Measurements from ENCODE around the gene ADARB1. TPM values are rescaled to one million over a fixed set of nuclear protein-coding genes. Genes with fewer than 3 reads are reported as not detected.

ADARB1 gene
- total RNA-seq, 1 experiment from 2014 or later: 2.9 TPM

- DNase-seq: no peak
- Histone ChIP-seq H3K9me3 (no peaks in the 10 kb centered on the region), H3K27me3 (no peaks in the 10 kb centered on the region), H3K4me3 (no peak overlapping the region), H3K36me3 (no peaks in the 10 kb centered on the region)
Observed at GRCh38 chr21:45151445-45152160, 77.2 kb downstream of the ADARB1 start.

DNA sequence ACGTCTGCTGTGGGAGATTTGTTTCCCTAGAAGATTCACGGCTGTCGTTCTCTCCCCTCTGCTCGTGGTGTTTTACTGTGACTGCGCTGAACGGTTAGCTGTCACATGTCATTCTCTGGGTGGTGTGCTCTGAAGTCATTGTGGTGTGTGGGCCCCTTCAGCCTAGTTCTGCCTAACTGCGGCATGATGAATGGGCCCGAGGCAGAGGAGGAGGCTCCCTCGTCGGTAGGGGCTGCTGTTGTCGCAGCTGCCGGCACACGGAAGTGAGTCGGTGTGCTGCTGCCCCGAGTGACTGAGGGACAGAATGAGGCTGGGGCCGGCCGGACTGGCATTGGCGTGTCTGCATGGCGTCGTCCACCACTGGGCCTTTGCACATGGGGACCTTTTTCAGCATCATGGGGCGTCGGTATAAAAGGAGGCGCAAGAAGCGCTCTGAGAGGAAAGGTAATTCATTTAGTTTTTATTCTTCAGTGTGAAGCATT, 77.9 kb downstream of the ADARB1 start:
- no peaks in the 10 kb centered on the region for H3K27me3 ChIP-seq
- H3K36me3 ChIP-seq: no peaks in the 10 kb centered on the region
- H3K4me3 ChIP-seq: no peak overlapping the region
- DNase-seq: no peak
- no peaks in the 10 kb centered on the region for H3K9me3 ChIP-seq

- H3K27me3 ChIP-seq: no peaks in the 10 kb centered on the region
- H3K4me3 ChIP-seq: no peak overlapping the region
- no peaks in the 10 kb centered on the region for H3K9me3 ChIP-seq
- DNase-seq: no peak
- H3K36me3 ChIP-seq: no peaks in the 10 kb centered on the region
Observed at GRCh38 chr21:45153358-45154318, 79.3 kb downstream of the ADARB1 start.

DNA sequence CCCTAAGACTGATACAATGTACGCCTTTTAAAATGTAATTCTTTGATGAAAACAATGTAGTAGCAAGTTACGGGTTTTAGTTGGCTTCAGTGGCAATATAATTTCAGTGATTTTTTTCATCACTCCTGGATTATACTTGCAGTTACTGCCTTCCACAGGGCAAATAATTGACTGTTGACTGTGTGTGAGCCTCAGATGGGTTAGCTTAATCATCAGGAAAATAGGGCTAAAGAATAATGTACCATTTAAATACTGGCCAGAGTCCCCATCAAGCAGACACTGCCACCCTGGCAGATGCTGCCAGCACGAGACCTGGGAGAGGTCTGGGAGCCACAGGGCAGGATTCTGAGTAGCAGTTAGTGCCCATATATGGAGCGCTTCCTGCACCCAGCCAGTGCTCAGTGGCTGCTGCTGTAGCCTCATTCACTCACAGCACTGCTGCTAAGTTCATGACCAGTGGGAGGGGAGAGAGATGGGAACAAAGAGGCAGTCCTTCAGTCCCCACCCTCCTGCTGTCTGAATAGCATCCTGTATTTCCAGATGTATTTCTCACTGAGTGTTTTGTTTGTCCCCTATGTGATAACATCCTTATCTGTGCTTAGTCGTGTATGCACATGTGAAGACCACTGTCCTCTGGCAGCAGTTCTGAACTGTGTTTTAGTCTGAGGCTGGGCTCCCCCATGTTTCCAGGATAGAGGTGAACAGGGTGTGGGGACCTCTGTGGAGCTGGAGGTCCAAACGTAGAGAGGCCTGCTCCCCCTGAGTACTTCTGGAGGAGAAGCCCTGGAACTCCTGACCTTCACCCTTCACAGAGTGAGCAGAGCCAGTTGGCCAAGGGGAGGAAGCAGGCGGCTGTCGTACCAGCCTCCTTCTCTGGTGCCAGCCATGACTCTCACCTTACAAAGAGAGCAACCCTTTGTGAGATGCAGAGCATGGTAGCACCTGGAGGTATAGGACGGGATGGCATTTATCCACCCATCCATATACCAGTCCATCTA, 80.4 kb downstream of the ADARB1 start:
- no peaks in the 10 kb centered on the region for H3K9me3 ChIP-seq
- no peaks in the 10 kb centered on the region for H3K36me3 ChIP-seq
- DNase-seq: no peak
- no peaks in the 10 kb centered on the region for H3K27me3 ChIP-seq
- H3K4me3 ChIP-seq: no peak overlapping the region

GRCh38 chr21:45155910-45156309, 81.5 kb downstream of the ADARB1 start:
- Histone ChIP-seq H3K36me3 (no peaks in the 10 kb centered on the region), H3K4me3 (no peak overlapping the region), H3K27me3 (no peaks in the 10 kb centered on the region), H3K9me3 (no peaks in the 10 kb centered on the region)
- no peak for DNase-seq

GRCh38 chr21:45156459-45156858, 82.1 kb downstream of the ADARB1 start:
- H3K9me3 ChIP-seq: no peaks in the 10 kb centered on the region
- no peak for DNase-seq
- no peak overlapping the region for H3K4me3 ChIP-seq
- no peaks in the 10 kb centered on the region for H3K27me3 ChIP-seq
- H3K36me3 ChIP-seq: no peaks in the 10 kb centered on the region

DNA sequence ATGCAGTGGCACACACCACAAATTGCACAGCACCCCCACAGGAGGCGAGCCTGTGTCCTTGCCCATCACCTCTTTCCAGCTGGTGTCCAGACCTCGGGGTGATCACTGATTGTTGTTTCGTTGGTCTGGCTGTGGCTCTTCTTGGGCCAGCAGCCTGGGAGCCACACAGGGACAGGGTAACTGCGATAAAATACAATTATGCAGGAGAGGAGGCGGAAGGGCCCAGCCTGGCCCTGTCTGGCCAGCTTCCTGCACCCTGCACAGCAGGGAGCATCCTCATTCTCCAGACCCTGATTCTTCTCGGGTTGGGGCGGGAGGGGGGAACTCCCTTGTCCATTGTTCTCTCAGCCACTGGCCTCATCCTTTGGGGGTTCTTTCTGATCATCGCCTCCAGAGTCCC, 83.6 kb downstream of the ADARB1 start:
- no peaks in the 10 kb centered on the region for H3K36me3 ChIP-seq
- no peaks in the 10 kb centered on the region for H3K27me3 ChIP-seq
- DNase-seq: no peak
- H3K4me3 ChIP-seq: no peak overlapping the region
- no peaks in the 10 kb centered on the region for H3K9me3 ChIP-seq

DNA sequence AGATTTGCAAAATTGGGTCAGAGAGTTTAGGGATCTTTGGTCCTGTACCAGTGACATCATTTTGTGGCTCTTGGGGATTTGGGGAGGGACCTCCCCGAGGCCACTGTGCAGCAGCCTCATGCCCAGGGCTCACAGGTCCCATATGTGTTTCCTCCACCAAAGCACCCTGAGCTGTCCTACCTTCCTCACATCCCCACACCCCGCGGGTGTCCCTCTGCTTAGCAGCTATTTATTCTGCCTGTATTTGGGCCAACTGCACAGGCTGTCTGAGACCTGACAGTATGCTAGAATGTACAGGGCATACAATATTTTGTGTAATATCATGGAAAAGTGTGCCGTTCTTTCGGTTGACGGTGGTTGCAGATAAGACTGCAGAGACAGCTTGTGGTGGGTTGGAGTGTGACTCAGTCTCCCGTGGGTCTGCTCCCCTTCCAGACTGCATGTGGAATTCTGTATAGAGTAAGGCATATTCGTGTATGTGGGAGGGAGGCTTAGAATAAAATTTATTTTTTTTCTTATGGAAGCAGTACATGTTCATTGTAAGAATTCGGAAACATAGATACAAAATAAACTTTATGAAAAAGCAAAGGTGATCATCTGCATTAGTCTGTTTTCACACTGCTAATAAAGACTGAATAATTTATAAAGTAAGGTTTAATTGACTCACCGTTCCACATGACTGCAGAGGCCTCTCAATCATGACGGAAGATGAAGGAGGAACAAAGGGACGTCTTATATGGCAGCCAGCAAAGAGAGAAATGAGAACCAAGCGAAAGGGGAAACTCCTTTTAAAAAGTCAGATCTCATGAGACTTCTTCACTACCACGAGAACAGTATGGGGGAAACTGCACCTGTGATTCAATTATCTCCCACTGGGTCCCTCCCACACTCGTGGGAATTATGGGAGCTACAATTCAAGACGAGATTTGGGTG, 84.4 kb downstream of the ADARB1 start:
- Histone ChIP-seq H3K9me3 (no peaks in the 10 kb centered on the region), H3K27me3 (no peaks in the 10 kb centered on the region), H3K4me3 (no peak overlapping the region), H3K36me3 (no peaks in the 10 kb centered on the region)
- no peak for DNase-seq

DNA sequence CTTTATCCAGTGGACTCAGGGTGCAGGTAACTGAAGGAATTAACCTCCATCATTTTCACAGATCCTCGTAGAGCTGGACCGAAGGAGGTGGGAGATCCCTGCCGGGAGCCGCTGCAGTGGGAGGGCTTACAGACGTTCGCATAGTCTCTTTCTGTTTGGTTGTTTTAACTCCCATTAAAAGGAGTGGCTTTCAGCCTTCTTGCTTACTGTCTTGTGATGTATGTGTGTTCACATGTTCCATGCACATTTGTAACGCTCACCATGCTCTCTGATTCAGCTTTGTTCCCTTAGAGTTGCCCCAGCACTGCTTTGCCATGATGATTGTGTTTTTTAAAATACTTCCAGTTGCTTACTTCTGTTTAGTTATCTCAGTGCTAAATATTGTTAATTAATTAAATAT, 85.8 kb downstream of the ADARB1 start:
- no peak for DNase-seq
- H3K36me3 ChIP-seq: no peaks in the 10 kb centered on the region

GRCh38 chr21:45161038-45161945, 86.9 kb downstream of the ADARB1 start:
- H3K27me3 ChIP-seq: no peaks in the 10 kb centered on the region
- H3K4me3 ChIP-seq: no peak overlapping the region
- no peaks in the 10 kb centered on the region for H3K9me3 ChIP-seq
- DNase-seq: no peak
- H3K36me3 ChIP-seq: no peaks in the 10 kb centered on the region

More for the DNA sequence above, 85.8 kb downstream of the ADARB1 start:
- no peaks in the 10 kb centered on the region for H3K9me3 ChIP-seq
- H3K27me3 ChIP-seq: no peaks in the 10 kb centered on the region
- no peak overlapping the region for H3K4me3 ChIP-seq

GRCh38 chr21:45162115-45162514, 87.7 kb downstream of the ADARB1 start:
- H3K4me3 ChIP-seq: no peak overlapping the region
- no peaks in the 10 kb centered on the region for H3K9me3 ChIP-seq
- no peaks in the 10 kb centered on the region for H3K27me3 ChIP-seq
- DNase-seq: no peak
- H3K36me3 ChIP-seq: no peaks in the 10 kb centered on the region

GRCh38 chr21:45162809-45163208, 88.4 kb downstream of the ADARB1 start:
- Histone ChIP-seq H3K36me3 (no peaks in the 10 kb centered on the region), H3K9me3 (no peaks in the 10 kb centered on the region), H3K27me3 (no peaks in the 10 kb centered on the region), H3K4me3 (no peak overlapping the region)
- DNase-seq: no peak

DNA sequence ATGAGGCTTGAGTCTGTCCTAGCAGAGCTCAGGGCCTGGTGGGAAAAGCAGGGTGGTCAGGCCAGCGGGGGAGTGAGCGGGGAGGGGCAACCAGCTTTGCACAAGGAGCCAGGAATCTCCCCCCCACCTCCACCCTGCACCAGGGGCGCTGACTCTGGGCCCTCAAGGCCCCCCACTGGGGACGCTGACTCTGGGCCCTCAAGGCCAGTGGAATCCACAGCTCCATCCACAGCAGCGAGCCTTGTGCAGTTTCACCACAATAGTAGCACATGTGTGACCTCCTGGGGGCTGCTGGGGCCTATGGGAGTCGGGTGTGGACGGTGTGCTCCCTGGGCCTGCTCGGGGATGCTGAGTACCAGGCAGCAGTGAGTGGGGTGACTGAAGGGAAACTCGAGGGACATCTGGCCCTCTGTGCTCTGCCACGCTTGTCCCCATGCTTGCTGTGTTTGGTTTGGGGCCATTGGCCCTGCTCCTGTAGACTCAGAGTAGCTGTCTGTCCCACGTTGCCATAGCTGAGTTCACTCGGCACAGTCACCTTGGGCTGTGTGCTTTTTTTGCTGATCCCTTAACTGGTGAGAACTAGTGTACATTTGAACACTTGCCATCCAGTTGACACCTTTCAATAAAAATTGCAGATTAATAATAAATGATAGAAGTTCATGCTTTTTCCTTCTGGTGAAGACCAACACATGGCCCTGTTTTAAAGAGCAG, 89.2 kb downstream of the ADARB1 start:
- Histone ChIP-seq H3K4me3 (no peak overlapping the region), H3K36me3 (no peaks in the 10 kb centered on the region), H3K9me3 (no peaks in the 10 kb centered on the region), H3K27me3 (no peaks in the 10 kb centered on the region)
- no peak for DNase-seq

- Histone ChIP-seq H3K36me3 (no peaks in the 10 kb centered on the region), H3K4me3 (no peak overlapping the region), H3K27me3 (no peaks in the 10 kb centered on the region), H3K9me3 (no peaks in the 10 kb centered on the region)
- no peak for DNase-seq
Observed at GRCh38 chr21:45164124-45164511, 89.7 kb downstream of the ADARB1 start.
